ENCODE measurements around the gene FBP1. TPM values are rescaled to one million over a fixed set of nuclear protein-coding genes. Genes with fewer than 3 reads are reported as not detected.
A peak's percentile ranks its signal among the peaks of the same experiment; 100 is the strongest.

FBP1 gene
- total RNA-seq, result 10 to 100 TPM in 3 of 5 experiments, 1 to 10 TPM in 1, under 1 TPM in 1; 0.15 to 26.1 (median 10.5) TPM
- 10 to 100 TPM; 19.3 to 25.8 TPM for polyA plus RNA-seq
- total RNA-seq, result 6.3 reads per million, percentile 28 among the genes with 10 or more reads in this experiment

GRCh38 chr9:94639061-94639998 is at the start of gene FBP1:
FBP1 (minus strand) TSS chr9:94639518; CDS start chr9:94639310, 208 bp downstream.
- H3K4me1 Mint-ChIP-seq, result peaks cover 13 to 23% (median 17%) of the 10 kb centered on the region in 7 donors
- intact Hi-C loops (cut with micrococcal nuclease), result loop anchor here in 1 of 2 donors (1.0 kb wide), 2 partner anchors 17 to 30 kb away; no protein-coding TSS in a partner anchor
- Histone ChIP-seq H3K27me3 (ENCODE audit: control insufficient read depth in 2 of 2, insufficient read depth in 2 of 2, low read length in 2 of 2) (no peaks in the 10 kb centered on the region), H3K27ac (ENCODE audit: low read depth, low read length) (peak within 1 kb of the TSS; percentile 59), H3K9me3 (ENCODE audit: control insufficient read depth in 2 of 3, low read length in 3 of 3) (no peaks in the 10 kb centered on the region), H3K4me1 (ENCODE audit: control insufficient read depth in 2 of 2, insufficient read depth in 2 of 2, low read length in 2 of 2) (no peaks in the 10 kb centered on the region), H3K36me3 (ENCODE audit: control insufficient read depth in 2 of 3, insufficient read depth in 3 of 3, low read length in 3 of 3) (no peaks in the 10 kb centered on the region), H3K4me3 (ENCODE audit: low read length) (peak within 1 kb of the TSS; percentile 69)
- H3K36me3 Mint-ChIP-seq, result peaks cover 0 to 2% (median 0%) of the 10 kb centered on the region in 5 donors
- POLR2A ChIA-PET, result interaction anchor here (1.2 to 1.5 kb wide), 2 partner anchors 10 to 17 kb away, joined by 5 read pairs; no protein-coding TSS in a partner anchor
- peak within 1 kb of the TSS; percentile 87 to 98 (median 96) for H3K4me3 Mint-ChIP-seq
- ATAC-seq (peak; percentile 75), DNase-seq (peak; percentile 20 to 50 (median 39))
- H3K27ac Mint-ChIP-seq, result peak within 1 kb of the TSS; percentile 66 to 95 (median 92)
- H3K9me3 Mint-ChIP-seq, result no peaks in the 10 kb centered on the region
- H3K27me3 Mint-ChIP-seq, result peaks cover 0 to 42% (median 0%) of the 10 kb centered on the region in 5 donors
- CTCF ChIA-PET, result interaction anchor here (0.5 to 1.3 kb wide), 3 partner anchors 10 to 491 kb away, joined by 3 read pairs; no protein-coding TSS in a partner anchor

- no peaks in the 10 kb centered on the region for H3K4me1 Mint-ChIP-seq
- DNase-seq, result no peak
- Histone ChIP-seq H3K27me3 (ENCODE audit: control insufficient read depth in 2 of 2, insufficient read depth in 2 of 2, low read length in 2 of 2) (no peaks in the 10 kb centered on the region), H3K4me3 (ENCODE audit: low read length) (no peak overlapping the region), H3K27ac (ENCODE audit: low read depth, low read length) (no peak overlapping the region), H3K4me1 (ENCODE audit: control insufficient read depth in 2 of 2, insufficient read depth in 2 of 2, low read length in 2 of 2) (no peaks in the 10 kb centered on the region), H3K9me3 (ENCODE audit: control insufficient read depth in 2 of 3, low read length in 3 of 3) (no peaks in the 10 kb centered on the region), H3K36me3 (ENCODE audit: control insufficient read depth in 2 of 3, insufficient read depth in 3 of 3, low read length in 3 of 3) (no peaks in the 10 kb centered on the region)
- no peak overlapping the region for H3K27ac Mint-ChIP-seq
- POLR2A ChIA-PET, result no interaction called here
- ATAC-seq, result no peak
- H3K9me3 Mint-ChIP-seq, result no peaks in the 10 kb centered on the region
- no peaks in the 10 kb centered on the region for H3K36me3 Mint-ChIP-seq
- intact Hi-C loops (cut with micrococcal nuclease), result no loop called here
- H3K4me3 Mint-ChIP-seq, result peak overlapping the region in 1 of 10 donors; percentile 45
- CTCF ChIA-PET, result interaction anchor here (0.6 kb wide), 1 partner anchor 69 kb away, joined by 6 read pairs; no protein-coding TSS in a partner anchor
- peaks cover 4 to 20% (median 6%) of the 10 kb centered on the region in 5 donors for H3K27me3 Mint-ChIP-seq
Measured at GRCh38 chr9:94687451-94687850, 48.1 kb upstream of the FBP1 start.

GRCh38 chr9:94685359-94685758 is 46.0 kb upstream of the FBP1 start:
- Mint-ChIP-seq H3K9me3 (no peaks in the 10 kb centered on the region), H3K27me3 (peaks cover 0 to 26% (median 4%) of the 10 kb centered on the region in 5 donors), H3K27ac (no peak overlapping the region), H3K4me1 (no peaks in the 10 kb centered on the region), H3K4me3 (no peak overlapping the region), H3K36me3 (no peaks in the 10 kb centered on the region)
- Histone ChIP-seq H3K36me3 (ENCODE audit: control insufficient read depth in 2 of 3, insufficient read depth in 3 of 3, low read length in 3 of 3) (no peaks in the 10 kb centered on the region), H3K4me3 (ENCODE audit: low read length) (no peak overlapping the region), H3K4me1 (ENCODE audit: control insufficient read depth in 2 of 2, insufficient read depth in 2 of 2, low read length in 2 of 2) (no peaks in the 10 kb centered on the region), H3K27me3 (ENCODE audit: control insufficient read depth in 2 of 2, insufficient read depth in 2 of 2, low read length in 2 of 2) (no peaks in the 10 kb centered on the region), H3K9me3 (ENCODE audit: control insufficient read depth in 2 of 3, low read length in 3 of 3) (no peaks in the 10 kb centered on the region), H3K27ac (ENCODE audit: low read depth, low read length) (no peak overlapping the region)
- POLR2A ChIA-PET, result no interaction called here
- DNase-seq (no peak), ATAC-seq (no peak)
- CTCF ChIA-PET, result no interaction called here
- intact Hi-C loops (cut with micrococcal nuclease), result no loop called here

GRCh38 chr9:94681508-94681907 is 42.2 kb upstream of the FBP1 start:
- Mint-ChIP-seq H3K27ac (no peak overlapping the region), H3K9me3 (peaks cover 0 to 2% (median 0%) of the 10 kb centered on the region in 11 donors), H3K4me1 (no peaks in the 10 kb centered on the region), H3K36me3 (no peaks in the 10 kb centered on the region), H3K27me3 (peaks cover 0 to 47% (median 16%) of the 10 kb centered on the region in 5 donors), H3K4me3 (no peak overlapping the region)
- no peaks in the 10 kb centered on the region for H3K4me1 ChIP-seq (ENCODE audit: control insufficient read depth in 2 of 2, insufficient read depth in 2 of 2, low read length in 2 of 2)
- ATAC-seq (peak; percentile 94), DNase-seq (peak; percentile 20 to 63 (median 52))
- no peaks in the 10 kb centered on the region for H3K36me3 ChIP-seq (ENCODE audit: control insufficient read depth in 2 of 3, insufficient read depth in 3 of 3, low read length in 3 of 3)
- CTCF ChIA-PET, result interaction anchor here (0.6 to 4.5 kb wide), 13 partner anchors 9 to 487 kb away, joined by 3 to 123 read pairs (median 3); no protein-coding TSS in a partner anchor
- POLR2A ChIA-PET, result interaction anchor here (1.2 kb wide), 1 partner anchor 13 kb away, joined by 3 read pairs; no protein-coding TSS in a partner anchor
- intact Hi-C loops (cut with micrococcal nuclease), result loop anchor here (1.0 to 5.0 kb wide), 11 partner anchors 13 to 1636 kb away; partner anchors contain the start of gene AOPEP (in 1 of the 2)
- H3K27ac ChIP-seq (ENCODE audit: low read depth, low read length), result no peak overlapping the region
- no peak overlapping the region for H3K4me3 ChIP-seq (ENCODE audit: low read length)
- H3K9me3 ChIP-seq (ENCODE audit: control insufficient read depth in 2 of 3, low read length in 3 of 3), result no peaks in the 10 kb centered on the region
- H3K27me3 ChIP-seq (ENCODE audit: control insufficient read depth in 2 of 2, insufficient read depth in 2 of 2, low read length in 2 of 2), result no peaks in the 10 kb centered on the region

GRCh38 chr9:94680621-94681020 is 41.3 kb upstream of the FBP1 start:
- Histone ChIP-seq H3K9me3 (ENCODE audit: control insufficient read depth in 2 of 3, low read length in 3 of 3) (no peaks in the 10 kb centered on the region), H3K27me3 (ENCODE audit: control insufficient read depth in 2 of 2, insufficient read depth in 2 of 2, low read length in 2 of 2) (no peaks in the 10 kb centered on the region), H3K4me1 (ENCODE audit: control insufficient read depth in 2 of 2, insufficient read depth in 2 of 2, low read length in 2 of 2) (no peaks in the 10 kb centered on the region), H3K4me3 (ENCODE audit: low read length) (no peak overlapping the region), H3K27ac (ENCODE audit: low read depth, low read length) (no peak overlapping the region), H3K36me3 (ENCODE audit: control insufficient read depth in 2 of 3, insufficient read depth in 3 of 3, low read length in 3 of 3) (no peaks in the 10 kb centered on the region)
- ATAC-seq, result no peak
- CTCF ChIA-PET, result interaction anchor here (0.7 to 4.5 kb wide), 11 partner anchors 11 to 487 kb away, joined by 3 to 123 read pairs (median 3); no protein-coding TSS in a partner anchor
- no peak overlapping the region for H3K27ac Mint-ChIP-seq
- POLR2A ChIA-PET, result interaction anchor here (0.8 to 1.2 kb wide), 2 partner anchors 12 to 449 kb away, joined by 3 read pairs; no protein-coding TSS in a partner anchor
- no peaks in the 10 kb centered on the region for H3K4me1 Mint-ChIP-seq
- DNase-seq, result no peak
- H3K4me3 Mint-ChIP-seq, result no peak overlapping the region
- no peaks in the 10 kb centered on the region for H3K36me3 Mint-ChIP-seq
- intact Hi-C loops (cut with micrococcal nuclease), result loop anchor here (1.0 to 5.0 kb wide), 11 partner anchors 12 to 1637 kb away; partner anchors contain the start of gene AOPEP (in 1 of the 2)
- H3K9me3 Mint-ChIP-seq, result peaks cover 0 to 2% (median 0%) of the 10 kb centered on the region in 11 donors
- H3K27me3 Mint-ChIP-seq, result peaks cover 0 to 41% (median 13%) of the 10 kb centered on the region in 5 donors

GRCh38 chr9:94680020-94680419 is 40.7 kb upstream of the FBP1 start:
- POLR2A ChIA-PET, result interaction anchor here (0.8 kb wide), 1 partner anchor 450 kb away, joined by 3 read pairs; no protein-coding TSS in a partner anchor
- ATAC-seq, result no peak
- H3K27ac Mint-ChIP-seq, result no peak overlapping the region
- peaks cover 0 to 41% (median 13%) of the 10 kb centered on the region in 5 donors for H3K27me3 Mint-ChIP-seq
- Histone ChIP-seq H3K27me3 (ENCODE audit: control insufficient read depth in 2 of 2, insufficient read depth in 2 of 2, low read length in 2 of 2) (no peaks in the 10 kb centered on the region), H3K36me3 (ENCODE audit: control insufficient read depth in 2 of 3, insufficient read depth in 3 of 3, low read length in 3 of 3) (no peaks in the 10 kb centered on the region), H3K4me1 (ENCODE audit: control insufficient read depth in 2 of 2, insufficient read depth in 2 of 2, low read length in 2 of 2) (no peaks in the 10 kb centered on the region), H3K4me3 (ENCODE audit: low read length) (no peak overlapping the region), H3K27ac (ENCODE audit: low read depth, low read length) (no peak overlapping the region), H3K9me3 (ENCODE audit: control insufficient read depth in 2 of 3, low read length in 3 of 3) (no peaks in the 10 kb centered on the region)
- CTCF ChIA-PET, result interaction anchor here (0.5 to 4.5 kb wide), 6 partner anchors 10 to 834 kb away, joined by 3 to 123 read pairs (median 9); no protein-coding TSS in a partner anchor
- intact Hi-C loops (cut with micrococcal nuclease), result loop anchor here (2.0 to 5.0 kb wide), 5 partner anchors 47 to 1637 kb away; partner anchors contain the start of gene AOPEP (in 1 of the 2)
- H3K36me3 Mint-ChIP-seq, result no peaks in the 10 kb centered on the region
- H3K4me1 Mint-ChIP-seq, result no peaks in the 10 kb centered on the region
- peaks cover 0 to 2% (median 0%) of the 10 kb centered on the region in 11 donors for H3K9me3 Mint-ChIP-seq
- DNase-seq, result no peak
- no peak overlapping the region for H3K4me3 Mint-ChIP-seq
